ENCODE data around the gene CAPNS1. TPM values are rescaled to one million over a fixed set of nuclear protein-coding genes. Genes with fewer than 3 reads are reported as not detected.

The CAPNS1 gene
- total and polyA plus RNA-seq, 2 of the 4 experiments (the other 2 are of a cell fraction): 436 to 988 TPM

DNA sequence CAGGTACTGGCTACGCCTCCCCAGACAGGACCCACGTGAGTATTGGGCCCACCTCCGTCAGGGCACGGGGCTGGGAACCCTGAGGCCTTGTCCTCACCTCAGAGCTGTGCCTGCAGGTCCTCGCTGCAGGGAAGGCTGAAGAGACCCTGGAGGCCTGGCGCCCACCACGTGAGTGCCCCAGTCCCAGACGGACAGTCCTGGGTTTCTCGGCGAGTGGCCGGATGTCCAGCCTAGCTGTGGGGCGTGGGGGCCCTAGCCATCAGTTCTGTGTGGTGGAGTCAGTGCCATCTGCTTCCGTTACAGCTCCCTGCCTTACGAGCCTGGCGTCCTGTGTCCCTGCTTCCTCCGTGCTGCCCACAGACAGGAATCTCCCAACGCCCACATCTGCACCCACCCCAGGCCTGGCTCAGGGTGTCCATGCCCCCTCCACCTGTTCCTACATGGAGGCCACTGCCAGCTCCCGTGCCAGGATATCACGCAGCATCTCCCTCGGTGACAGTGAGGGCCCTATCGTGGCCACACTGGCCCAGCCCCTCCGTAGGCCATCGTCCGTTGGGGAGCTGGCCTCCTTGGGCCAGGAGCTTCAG lies 36.7 kb upstream of the CAPNS1 start:
- no peak overlapping the region for H2BK5ac ChIP-seq (ENCODE audit: low read depth, low read length, poor library complexity, severe bottlenecking)
- H2BK20ac ChIP-seq (ENCODE audit: low read depth, low read length): no peak overlapping the region
- POLR2A ChIA-PET (ENCODE audit: unreplicated experiment): no interaction called here
- H4K20me1 ChIP-seq (ENCODE audit: insufficient read depth, low read length): no peaks in the 10 kb centered on the region
- H3K4me3 ChIP-seq (ENCODE audit: insufficient read depth, low read depth, low read length): no peak overlapping the region
- no TSS peak for BruUV-seq (replicated peaks)
- in situ Hi-C loops (cut with MboI; ENCODE audit: low sequenced_read_pairs): no loop called here
- H3K9me3 ChIP-seq (ENCODE audit: control insufficient read depth, insufficient read depth, low read length): no peaks in the 10 kb centered on the region
- H3K23ac ChIP-seq (ENCODE audit: low read depth, low read length): no peak overlapping the region
- no peak overlapping the region for H3K27ac ChIP-seq (ENCODE audit: insufficient read depth, low read length)
- no peak overlapping the region for H4K5ac ChIP-seq (ENCODE audit: low read depth, low read length)
- H2AK9ac ChIP-seq (replicated peaks; ENCODE audit: low read depth, low read length, poor library complexity): no peak overlapping the region
- H3K14ac ChIP-seq (replicated peaks; ENCODE audit: low read depth, low read length): no peak overlapping the region
- dilution Hi-C loops (cut with HindIII; ENCODE audit: low sequenced_read_pairs, unreplicated experiment): no loop called here
- H2AK5ac ChIP-seq (ENCODE audit: low read depth, low read length): no peak overlapping the region
- no peak overlapping the region for H3K9ac ChIP-seq (ENCODE audit: low read depth, low read length)
- 90% methylated on average over 14 of the region's 24 CpGs; no CpG with 5 or more reads in 1 of the 2 experiments for WGBS, 2 experiments (ENCODE audit: extremely low coverage in 2 of 2, insufficient read length in 1 of 2)
- H3K56ac ChIP-seq (ENCODE audit: extremely low read depth, insufficient read depth, low read length): no peak overlapping the region
- intact Hi-C loops (cut with micrococcal nuclease): no loop called here
- H3K79me1 ChIP-seq (ENCODE audit: low read depth in 1 of 2, low read length in 2 of 2): peaks cover 0 to 3% of the 10 kb centered on the region in 2 experiments; a peak in 1 of 4 replicates
- no peak overlapping the region for H4K8ac ChIP-seq (ENCODE audit: low read depth in 2 of 2, low read length in 2 of 2)
- no peaks in the 10 kb centered on the region for H3K27me3 ChIP-seq (ENCODE audit: control insufficient read depth, insufficient read depth, low read length)
- H3K36me3 ChIP-seq (ENCODE audit: control insufficient read depth, insufficient read depth, low read length): peaks cover 8% of the 10 kb centered on the region
- H2AFZ ChIP-seq (replicated peaks; ENCODE audit: low read length, poor library complexity): no peak overlapping the region
- no peaks in the 10 kb centered on the region for H3K9me1 ChIP-seq (ENCODE audit: insufficient read depth, low read length)
- CTCF ChIA-PET: no interaction called here
- H2BK120ac ChIP-seq (ENCODE audit: low read depth, low read length): no peak overlapping the region
- H3K4me1 ChIP-seq (ENCODE audit: control insufficient read depth, insufficient read depth, low read length): no peaks in the 10 kb centered on the region
- DNase-seq (no peak), ATAC-seq (ENCODE audit: low read depth) (no peak)
- H3K4ac ChIP-seq (ENCODE audit: low read depth, low read length): no peak overlapping the region
- H4K91ac ChIP-seq (ENCODE audit: insufficient read depth, low read depth, low read length): no peak overlapping the region
- no peak overlapping the region for H3K18ac ChIP-seq (ENCODE audit: low read depth, low read length)
- TF ChIP-seq RCOR1 (IDR thresholded peaks at IDR 0.05; ENCODE audit: insufficient replicate concordance, low read length): no peak
- no peak overlapping the region for H2BK15ac ChIP-seq (ENCODE audit: low read depth, low read length)
- H3K4me2 ChIP-seq (ENCODE audit: low read depth, low read length): no peak overlapping the region
